ENCODE measurements around the gene RNF148. TPM values are rescaled to one million over a fixed set of nuclear protein-coding genes. Genes with fewer than 3 reads are reported as not detected.
"Not testable (repeated sequence)": the region's sequence is repeated elsewhere in the genome, so short reads cannot be mapped to it uniquely, and the experiment has no call there.

The RNF148 gene
- total RNA-seq, 1 experiment from 2014 or later, result not detected

DNA sequence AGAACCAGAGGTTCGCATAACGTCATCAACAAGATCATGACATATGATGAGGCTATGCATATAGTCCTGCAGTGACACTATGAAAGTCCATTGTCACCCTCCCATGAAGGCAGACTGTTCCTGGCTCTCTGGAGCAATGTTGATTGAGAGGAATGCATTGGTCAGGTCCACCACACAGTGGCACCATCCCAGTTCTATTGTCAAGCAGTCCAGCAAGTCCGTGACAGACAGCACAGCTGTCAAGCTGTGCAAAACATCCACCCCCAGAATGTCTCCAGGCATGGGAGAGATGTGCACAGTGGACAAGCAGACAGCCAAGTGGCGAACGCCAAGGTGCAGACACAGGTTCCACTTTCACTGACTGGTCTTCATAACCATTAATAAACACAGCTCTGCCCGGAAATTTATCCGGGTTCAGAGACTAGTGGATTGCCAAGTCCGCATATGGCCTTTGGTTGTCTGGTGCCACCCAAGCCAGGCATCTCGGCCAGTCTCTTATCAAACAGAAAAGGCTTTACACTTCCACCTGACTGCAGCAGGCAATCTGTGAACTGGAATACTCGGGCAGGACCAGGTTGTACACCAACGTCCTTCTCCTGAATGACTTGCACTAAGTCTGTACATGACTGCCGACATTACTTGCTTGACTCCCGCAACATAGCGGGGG is 11.0 kb downstream of the RNF148 start:
- no peak for DNase-seq (ENCODE audit: low read depth)

DNA sequence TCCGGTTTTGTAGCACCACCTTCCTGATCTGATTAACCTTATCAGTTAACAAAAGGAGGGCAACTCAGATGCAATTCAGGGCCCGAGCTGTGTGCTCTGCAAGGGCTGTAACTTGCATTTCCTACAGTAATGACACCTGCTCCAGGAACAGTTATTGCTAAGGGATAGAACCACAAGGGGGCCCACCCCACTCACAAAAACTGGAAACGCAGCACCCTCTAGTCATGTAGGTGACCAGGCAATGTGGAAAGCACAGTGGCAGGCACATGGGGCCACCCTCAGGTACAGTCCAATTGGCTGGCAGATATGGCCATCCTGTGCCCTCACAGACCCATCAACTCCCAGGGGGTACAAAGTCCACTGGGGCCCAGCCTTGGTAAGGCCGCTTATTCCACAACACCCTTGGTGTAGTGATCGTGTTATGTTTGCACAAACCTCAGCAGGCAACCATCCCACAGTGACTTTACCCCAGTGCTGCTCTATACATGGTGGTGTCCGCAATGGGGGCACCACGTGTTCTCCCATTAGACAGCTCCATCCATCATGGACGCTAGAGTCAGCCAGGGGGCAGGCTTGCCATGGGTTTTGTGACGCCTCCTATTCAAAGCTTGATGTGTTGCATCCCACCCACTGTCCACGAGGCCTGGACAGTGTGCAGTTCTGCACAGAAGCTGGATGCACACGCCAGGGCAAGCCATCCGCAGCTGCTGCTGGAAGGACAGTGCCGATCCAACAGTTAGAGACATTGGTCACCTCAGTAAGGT is 13.2 kb downstream of the RNF148 start:
- no peak for DNase-seq (ENCODE audit: low read depth)

DNA sequence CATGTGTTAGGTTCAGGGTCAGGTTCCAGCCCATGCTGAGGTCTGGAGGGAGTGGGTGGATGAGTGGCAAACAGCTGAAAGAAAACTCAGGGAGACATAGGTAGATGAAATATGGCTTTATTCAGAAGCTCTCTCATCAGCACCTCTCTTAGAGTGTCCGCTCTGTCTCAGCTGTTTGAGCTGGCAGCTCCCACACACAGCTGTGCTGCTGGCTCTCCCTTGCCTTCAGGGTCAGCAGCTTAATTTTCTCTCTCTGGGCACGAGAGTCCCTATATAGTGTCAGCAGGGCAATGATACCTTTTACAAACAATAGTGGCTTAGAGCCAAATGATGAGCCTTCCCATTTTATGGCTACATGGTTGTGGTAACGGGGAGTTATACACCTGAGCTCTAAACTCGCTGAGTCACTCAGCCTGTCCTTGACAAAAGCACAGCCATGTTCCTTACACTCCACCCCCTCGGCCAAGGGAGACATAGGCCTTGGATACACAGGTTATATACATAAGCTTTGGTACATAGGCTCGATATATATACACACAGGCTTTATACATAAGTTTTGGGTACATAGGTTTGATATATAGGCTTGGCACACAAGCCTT is 14.2 kb downstream of the RNF148 start:
- DNase-seq (ENCODE audit: low read depth), result no peak

DNA sequence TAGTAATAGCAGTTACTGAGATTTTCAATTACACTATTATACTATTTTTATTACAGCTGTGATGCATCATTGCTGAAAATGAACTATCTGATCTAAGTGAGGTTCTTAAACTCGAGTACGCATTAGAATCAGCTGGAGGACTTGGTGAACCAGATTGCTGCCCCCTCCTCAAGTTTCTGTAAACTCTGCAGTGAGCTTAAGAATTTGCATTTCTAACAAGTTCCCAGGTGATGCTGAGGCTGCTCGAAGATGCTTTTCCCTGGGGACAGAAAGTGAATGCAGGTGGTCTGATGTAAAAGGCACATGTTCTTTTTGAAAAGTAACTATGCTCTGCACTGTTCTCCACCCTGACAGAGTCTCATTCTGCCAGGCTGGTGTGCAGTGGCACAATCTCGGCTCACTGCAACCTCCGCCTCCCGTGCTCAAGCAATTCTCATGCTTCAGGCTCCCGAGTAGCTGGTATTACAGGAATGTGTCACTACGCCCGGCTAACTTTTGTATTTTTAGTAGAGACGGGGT is 16.3 kb downstream of the RNF148 start:
- no peak for DNase-seq (ENCODE audit: low read depth)

DNA sequence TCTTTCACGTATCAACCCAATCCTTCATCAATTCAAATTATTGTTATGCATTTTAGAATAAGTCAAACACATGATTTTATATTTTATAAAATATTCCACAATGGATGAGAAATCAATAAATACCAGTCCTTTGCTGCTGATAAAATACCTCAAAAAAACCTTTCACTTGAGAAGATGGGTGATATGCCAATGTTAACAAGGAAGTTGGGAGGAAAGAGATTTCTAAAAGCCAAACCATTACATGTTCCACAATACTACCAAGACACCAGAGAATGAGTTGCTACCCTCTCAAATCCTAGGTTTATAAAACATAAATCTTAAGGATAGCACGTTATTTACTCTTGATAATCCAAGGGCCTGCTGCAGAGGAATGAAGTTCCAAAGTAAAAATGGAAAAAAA is 18.2 kb downstream of the RNF148 start:
- DNase-seq (ENCODE audit: low read depth), result no peak

DNA sequence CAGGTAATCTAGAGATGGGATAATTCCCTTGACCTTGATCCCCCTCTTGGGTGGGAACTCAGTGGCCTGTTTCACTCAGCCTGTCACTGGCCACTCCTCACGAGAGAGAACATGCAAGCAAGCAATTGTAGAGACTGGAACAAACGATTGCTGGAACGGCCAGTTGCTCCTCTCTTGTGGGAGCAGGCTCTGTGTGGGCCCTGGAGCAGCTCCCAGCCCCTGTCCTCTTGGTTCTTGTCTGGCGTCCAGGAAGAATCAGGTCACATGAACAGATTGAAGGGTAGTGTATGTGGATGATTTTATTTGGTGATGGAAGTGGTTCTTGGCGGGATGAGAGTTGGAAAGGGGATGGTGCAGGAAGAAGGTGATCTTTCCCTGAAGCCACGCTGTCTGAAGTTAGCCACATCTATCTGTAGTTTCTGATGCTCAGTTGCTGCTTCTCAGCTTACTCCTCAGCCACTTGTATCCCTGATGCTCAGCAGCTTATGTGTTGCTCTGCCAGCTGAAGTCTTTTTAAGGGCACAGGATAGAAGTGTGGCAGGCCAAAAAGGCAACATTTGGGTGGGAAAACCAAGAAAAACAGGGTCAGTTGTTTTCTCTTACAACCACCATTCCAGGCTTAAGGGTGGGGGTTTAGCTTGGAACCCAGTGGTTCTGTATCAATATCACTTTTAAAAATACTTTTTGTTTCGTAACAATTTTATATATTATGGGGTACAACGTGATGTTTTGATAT is 19.7 kb downstream of the RNF148 start:
- DNase-seq (ENCODE audit: low read depth), result no peak

DNA sequence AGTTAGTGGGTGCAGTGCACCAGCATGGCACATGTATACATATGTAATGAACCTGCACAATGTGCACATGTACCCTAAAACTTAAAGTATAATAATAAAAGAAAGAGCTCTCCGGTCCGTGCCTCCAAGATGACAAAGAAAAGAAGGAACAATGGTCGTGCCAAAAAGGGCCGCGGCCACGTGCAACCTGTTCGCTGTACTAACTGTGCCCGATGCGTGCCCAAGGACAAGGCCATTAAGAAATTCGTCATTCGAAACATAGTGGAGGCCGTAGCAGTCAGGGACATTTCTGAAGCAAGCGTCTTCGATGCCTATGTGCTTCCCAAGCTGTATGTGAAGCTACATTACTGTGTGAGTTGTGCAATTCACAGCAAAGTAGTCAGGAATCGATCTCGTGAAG is 21.5 kb downstream of the RNF148 start:
- not testable (repeated sequence) for DNase-seq (ENCODE audit: low read depth)

DNA sequence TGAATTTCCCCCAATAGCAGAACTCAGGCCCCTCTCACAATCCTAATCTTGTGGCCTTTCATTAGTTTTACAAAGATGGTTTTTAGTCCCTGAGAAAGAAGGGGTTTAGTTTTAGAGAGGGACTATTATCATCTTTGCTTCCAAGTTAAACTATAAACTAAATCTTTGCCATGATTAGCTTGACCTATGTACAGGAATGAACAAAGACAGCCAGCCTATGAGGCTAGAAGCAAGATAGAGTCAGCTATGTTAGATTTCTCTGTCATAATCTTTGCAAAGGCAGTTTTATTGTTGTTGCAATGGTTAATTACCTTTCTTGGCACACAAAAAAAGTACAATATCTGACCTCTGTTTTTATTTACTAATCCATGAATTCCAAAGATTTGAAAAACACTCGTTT is 22.9 kb downstream of the RNF148 start:
- DNase-seq (ENCODE audit: low read depth), result no peak

DNA sequence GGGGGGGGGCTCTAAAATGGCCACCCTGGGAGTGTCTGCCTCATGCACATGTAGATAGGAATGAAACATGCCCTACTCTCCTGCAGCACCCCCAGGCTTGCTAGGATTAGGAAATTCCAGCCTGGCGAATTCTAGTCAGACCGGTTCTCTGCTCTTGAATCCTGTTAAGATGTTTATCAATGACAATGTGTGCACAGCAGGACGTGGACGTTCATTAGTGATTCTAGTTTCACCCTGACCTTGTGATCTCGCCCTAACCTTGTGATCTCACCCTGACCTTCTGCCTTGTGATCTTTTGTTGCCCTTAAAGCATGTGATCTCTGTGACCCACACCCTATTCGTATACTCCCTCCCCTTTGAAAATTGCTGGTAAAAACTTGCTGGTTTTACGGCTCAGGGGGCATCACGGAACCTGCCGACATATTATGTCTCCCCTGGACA is 23.4 kb downstream of the RNF148 start:
- DNase-seq (ENCODE audit: low read depth), result not testable (repeated sequence)

DNA sequence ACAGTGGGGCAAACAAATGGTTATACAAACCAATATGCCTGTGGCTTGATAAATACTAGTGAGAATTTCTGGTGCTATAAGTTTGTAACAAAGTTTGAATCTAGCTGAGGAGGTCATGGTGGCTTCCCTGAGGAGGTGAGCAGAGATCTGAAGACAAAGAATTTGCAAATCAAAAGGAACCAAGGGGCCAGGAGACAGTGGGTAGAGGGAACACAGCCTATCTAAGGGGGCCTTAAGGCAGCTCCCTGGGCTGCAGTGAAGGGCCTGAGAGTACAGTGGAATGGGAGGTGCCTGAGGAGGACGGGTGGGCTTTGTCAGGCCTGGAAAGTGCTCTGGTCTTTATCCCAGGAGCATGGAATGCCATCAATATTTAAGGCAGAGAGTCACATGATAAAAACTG is 25.6 kb downstream of the RNF148 start:
- no peak for DNase-seq (ENCODE audit: low read depth)

DNA sequence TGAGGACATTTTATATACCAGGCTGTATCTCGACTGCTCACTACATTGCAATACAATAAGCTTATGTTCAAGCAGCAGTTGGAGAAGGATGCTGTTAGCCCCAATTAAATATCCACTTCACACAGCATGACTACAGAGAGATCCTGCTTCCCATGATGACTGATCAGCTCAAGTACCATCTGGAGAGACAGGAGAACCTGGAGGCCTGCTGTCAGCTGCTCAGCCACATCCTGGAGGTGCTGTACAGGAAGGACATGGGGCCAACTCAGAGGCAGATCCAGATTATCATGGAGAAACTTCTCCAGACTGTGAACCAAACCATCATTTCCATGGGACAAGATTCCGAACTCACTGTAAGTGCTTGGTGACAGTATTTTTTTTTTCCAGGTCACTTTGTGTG is 26.3 kb downstream of the RNF148 start:
- peak; percentile 28 for DNase-seq (ENCODE audit: low read depth)

DNA sequence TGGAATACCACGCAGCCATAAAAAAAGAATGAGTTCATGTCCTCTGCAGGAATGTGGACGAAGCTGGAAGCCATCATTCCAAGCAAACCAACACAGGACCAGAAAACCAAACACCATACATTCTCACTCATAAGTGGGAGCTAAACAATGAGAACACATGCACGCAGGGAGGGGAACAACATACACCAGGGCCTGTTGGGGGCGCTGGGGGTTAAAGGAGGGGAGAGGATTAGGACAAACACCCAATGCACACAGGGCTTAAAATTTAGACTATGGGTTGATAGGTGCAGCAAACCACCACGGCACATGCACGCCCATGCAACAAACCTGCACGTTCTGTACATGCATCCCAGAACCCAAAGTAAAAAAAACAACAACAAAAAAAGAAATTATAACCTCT is 27.1 kb downstream of the RNF148 start:
- DNase-seq (ENCODE audit: low read depth), result no peak

DNA sequence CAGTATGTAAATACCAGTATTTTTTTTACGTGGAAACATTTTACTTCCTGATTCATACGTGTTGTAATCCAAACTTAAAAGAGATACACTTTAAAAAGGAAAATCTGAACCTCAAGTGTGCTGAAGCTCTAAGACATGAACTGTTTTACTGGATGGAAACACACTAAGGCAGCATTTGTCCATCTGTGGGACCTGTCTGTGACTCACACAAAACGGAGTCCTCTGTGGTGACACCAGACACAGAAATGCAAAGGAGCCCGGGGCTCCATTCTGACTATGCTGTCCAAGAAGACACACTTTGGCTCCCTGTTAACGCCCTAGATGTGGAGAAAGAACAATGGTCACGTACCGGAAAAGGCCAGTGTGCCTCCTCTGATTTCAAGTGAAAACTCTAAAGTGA is 27.7 kb downstream of the RNF148 start:
- DNase-seq (ENCODE audit: low read depth), result peak; percentile 59

DNA sequence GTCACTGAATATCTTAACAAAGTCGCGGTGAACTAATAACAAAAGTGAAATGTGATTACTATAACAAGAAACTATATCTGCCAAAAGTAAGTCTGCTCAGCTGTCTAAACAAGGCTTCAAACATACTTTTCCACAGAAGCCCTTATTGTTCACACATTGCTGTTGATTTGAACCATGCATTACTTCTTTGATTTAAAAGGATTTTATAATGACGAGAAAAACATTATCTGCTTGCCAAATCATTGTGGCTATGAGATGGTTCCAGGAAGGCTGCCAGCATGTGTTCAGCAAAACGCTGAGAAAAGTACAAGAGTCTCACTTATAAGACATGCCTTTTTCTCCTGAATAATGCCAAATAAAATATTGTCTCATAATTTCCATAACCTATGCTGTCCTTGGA is 28.2 kb downstream of the RNF148 start:
- peak; percentile 56 for DNase-seq (ENCODE audit: low read depth)

DNA sequence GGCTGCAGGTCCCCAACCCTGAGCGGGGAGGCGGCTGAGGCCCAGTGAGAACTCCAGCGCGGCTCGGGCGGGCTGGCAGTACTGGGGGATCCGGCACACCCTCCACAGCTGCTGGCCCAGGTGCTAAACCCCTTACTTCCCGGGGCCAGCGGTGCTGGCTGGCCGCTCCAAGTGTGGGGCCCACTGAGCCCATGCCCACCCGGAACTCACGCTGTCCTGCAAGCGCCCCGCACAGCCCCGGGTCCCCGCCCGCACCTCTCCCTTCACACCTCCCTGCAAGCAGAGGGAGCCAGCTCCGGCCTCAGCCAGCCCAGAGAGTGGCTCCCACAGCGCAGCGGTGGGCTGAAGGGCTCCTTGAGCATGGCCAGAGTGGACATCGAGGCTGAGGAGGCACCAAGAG is 28.8 kb downstream of the RNF148 start:
- DNase-seq (ENCODE audit: low read depth), result no peak

DNA sequence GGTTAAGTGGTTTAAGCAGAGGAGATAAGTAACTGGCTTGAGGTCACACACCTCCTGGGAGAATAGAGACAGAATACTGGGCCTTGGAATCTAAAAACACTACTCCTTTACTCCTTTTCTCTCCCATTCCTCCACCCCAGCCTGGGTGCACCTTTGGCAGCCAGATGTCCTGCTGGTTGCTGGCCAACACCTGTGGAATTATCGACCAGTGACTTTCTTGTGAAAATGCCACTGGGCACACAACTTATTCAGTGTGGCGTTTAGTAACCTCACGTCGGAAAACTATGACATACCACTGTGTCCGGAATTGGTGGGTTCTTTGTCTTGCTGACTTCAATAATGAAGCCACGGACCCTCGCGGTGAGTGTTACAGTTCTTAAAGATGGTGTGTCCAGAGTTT is 30.2 kb downstream of the RNF148 start:
- no peak for DNase-seq (ENCODE audit: low read depth)

DNA sequence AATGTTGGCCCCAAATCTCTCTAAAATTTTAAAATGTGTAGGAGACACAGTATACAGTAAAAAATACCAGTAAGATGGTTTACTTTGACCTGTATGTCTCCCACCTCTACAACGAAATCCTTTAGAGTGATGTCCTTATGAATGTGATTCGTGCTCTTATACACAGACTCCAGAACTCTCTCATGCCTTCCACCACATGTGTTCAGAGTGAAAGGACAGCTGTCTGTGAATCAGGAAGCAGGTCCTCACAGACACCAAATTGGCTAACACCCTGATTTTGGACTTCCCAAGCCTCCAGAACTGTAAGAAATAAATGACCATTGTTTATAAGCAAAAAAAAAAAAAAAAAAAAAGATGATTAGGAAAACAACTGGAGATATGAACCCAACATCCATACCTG is 39.0 kb downstream of the RNF148 start:
- DNase-seq (ENCODE audit: low read depth), result no peak

DNA sequence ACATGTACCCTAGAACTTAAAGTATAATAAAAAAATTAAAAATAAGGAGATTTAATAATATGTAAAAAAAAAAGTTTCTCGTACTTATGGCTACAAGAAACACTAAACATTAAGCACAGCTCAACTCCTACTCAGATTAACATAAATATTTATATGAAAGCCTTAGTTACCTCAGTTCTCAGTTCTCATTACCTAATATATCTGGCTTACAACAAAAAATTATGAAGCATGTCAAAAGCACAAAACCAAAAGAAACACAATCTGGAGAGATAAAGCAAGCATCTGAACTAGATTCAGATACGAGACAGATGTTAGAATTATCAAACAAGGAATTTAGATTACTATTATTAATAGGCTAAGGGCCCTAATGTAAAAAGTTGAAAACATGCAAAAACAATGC is 43.9 kb downstream of the RNF148 start:
- no peak for DNase-seq (ENCODE audit: low read depth)

DNA sequence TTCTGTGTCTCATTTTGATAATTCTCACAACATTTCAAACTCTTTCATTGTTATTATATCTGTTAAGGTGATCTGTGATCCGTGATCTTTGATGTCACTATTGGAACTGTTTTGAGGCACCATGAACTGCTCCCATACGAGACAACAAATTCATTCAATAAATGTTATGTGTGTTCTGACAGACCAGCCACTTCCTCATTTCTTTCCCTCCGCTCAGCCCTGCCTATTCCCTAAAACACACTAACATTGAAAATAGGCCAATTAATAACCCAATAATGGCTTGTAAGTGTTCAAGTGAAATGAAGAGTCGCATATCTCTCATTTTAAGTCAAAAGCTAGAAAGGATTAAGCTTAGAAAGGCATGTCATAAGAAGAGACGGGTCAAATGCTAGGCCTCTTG is 49.0 kb downstream of the RNF148 start:
- no peak for DNase-seq (ENCODE audit: low read depth)

DNA sequence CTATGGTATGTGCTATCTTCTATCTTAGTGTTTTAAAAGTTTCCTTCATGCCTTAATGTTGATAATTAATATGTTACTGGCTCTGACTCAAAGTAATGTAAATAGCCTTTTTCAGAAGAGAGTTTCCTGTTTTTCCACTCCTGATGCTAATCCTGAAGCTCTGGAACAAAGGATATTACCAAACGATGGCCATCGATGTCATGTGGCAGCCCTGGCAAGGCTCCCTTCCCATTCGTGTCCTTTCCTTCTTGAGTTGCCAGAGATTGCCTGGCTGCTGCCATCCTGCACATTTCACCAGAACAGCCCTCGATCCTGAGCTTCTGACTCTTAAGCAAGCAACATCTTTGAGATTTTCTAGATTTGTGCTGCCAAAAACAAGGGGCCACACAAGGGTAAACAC is 49.8 kb downstream of the RNF148 start:
- DNase-seq (ENCODE audit: low read depth), result no peak
